ENCODE measurements around the gene AATK.
A peak's percentile ranks its signal among the peaks of the same experiment; 100 is the strongest.

The AATK gene

GRCh38 chr17:81127526-81128177, 38.4 kb downstream of the AATK start:
- no peak for DNase-seq (ENCODE audit: low read depth)

DNA sequence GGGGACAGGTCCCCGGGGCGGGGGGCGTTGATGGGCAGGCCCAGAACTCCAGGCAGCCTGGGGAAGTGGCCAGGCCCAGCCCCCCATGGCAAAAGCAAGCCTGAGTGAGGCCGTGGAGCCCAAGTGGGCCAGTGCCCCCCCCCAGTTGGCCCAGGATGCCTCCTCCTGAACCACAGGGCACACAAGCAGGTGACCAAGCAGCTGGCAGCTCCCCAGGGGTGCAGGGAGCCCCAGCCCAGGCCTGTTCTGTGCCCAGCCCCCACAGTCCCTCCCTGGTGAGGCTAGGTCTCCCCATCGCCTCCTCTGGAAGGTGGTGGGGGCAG, 38.9 kb downstream of the AATK start:
- no peak for DNase-seq (ENCODE audit: low read depth)

- no peak for DNase-seq (ENCODE audit: low read depth)
These were observed 39.5 kb downstream of the AATK start for GRCh38 chr17:81126281-81127132.

DNA sequence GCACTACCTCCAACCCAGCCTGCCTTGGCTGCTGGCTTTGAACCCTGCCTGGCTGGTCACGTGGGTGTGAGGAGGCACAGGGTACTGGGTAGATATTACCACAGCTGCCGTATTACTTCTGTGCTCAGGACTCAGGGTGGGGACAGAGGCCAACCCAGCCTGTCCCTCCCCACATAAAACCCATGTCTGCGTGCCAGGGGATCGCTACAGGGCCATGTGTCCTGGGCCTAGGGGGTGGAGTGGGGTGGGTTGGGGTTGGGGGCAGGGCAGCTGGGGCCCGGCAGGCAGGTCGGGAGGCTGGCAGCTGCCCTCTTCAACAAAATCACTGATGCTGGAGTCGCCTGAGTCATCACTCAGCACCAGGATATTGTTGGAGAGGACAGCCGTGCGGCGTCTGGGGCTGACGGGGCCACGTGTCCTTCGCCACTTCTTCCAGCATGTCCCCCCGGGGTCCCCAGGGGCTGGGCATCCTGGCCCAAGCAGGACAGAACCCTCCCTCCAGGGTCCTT, 40.4 kb downstream of the AATK start:
- no peak for DNase-seq (ENCODE audit: low read depth)

- DNase-seq (ENCODE audit: low read depth) = no peak
These were observed 41.6 kb downstream of the AATK start for GRCh38 chr17:81124377-81124776.

DNA sequence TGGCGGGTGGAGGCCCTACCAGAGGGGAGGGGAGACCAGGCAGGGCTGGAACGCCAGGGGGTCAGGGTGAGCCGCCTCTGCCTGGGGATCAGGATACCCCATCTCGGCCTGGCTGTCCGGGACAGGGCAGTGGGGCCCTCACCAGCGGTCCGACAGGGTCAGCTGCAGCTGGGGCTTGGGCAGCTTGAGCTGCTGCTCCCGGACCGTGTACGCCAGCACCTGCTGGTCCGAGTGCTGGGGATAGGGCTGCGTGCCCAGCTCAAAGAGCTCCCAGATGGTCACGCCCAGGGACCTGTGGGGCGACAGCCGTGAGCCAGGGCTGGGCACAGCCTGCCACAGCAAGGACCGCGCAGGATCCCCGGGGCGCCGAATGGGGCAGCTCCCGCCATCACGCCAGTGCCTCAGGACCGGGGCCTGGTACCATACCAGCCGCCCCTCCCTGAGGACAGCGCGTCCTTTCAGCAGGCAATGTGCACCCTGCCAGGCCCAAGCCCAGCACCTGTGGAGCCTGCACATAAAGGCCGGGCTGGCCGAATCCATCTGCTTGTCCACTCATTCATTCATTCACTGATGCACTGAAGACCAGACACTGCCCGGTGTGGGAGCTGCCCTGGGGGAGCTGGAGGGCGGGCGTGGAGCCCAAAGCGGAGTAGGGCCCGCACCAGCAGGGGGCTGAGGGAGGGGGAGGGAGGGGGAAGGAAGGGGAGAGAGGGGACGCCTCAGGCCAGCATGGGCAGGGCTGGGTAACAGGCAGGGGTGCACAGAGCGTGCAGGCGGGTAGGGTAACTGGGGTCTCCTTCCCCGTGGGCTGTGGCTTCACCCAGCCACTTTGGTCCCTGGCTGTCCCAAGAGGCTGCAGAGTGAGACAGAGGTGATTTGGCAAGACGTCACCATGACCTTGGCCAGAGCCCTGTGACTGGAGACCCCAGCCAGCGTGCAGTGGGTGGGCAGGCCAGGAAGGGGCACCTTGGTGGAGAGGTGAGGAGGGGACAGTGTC, 42.7 kb downstream of the AATK start:
- no peak for DNase-seq (ENCODE audit: low read depth)

DNA sequence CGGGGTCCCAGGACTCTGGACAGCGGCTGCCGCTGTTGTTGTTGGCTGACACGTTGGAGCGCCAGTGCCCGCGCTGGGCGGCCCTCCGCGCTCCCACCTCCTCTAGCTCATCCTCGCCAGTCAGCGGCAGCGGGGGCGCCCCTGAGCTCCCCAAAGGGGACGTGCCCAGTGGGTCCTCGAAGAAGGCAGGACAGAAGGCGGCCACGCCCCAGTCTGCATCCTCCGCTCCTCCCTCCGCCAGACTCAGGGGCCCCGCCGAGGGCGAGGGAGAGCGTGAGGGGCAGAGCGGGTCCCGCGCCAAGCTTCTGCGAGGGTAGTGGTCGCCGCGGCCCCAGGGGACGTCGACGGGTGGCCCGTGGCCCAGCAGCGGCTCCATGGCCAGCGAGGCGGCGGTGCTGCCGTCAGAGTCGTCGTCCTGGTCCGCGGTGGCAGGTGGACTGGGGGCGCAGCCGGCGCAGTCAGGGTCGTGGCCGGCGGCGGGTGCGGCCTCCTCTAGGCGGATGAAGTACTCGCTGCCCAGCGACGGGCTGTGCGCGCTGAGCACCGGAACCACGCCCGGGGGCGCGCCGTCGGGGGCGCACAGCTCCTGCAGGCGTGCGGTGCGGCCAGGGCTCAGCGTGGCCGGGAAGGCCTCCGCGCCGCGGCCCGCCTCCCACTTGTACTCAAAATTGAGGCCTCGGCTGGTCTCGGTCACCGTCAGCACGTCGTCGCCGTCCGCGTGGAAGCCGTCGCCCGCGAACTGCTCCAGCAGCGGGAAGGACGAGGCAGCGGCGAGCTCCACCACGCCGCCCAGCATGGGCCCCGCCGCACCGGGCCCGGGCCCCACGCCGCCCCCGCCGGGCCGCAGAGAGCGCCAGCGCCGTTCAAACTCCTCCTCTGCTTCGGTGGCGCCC, 43.9 kb downstream of the AATK start:
- DNase-seq (ENCODE audit: low read depth) = no peak

DNA sequence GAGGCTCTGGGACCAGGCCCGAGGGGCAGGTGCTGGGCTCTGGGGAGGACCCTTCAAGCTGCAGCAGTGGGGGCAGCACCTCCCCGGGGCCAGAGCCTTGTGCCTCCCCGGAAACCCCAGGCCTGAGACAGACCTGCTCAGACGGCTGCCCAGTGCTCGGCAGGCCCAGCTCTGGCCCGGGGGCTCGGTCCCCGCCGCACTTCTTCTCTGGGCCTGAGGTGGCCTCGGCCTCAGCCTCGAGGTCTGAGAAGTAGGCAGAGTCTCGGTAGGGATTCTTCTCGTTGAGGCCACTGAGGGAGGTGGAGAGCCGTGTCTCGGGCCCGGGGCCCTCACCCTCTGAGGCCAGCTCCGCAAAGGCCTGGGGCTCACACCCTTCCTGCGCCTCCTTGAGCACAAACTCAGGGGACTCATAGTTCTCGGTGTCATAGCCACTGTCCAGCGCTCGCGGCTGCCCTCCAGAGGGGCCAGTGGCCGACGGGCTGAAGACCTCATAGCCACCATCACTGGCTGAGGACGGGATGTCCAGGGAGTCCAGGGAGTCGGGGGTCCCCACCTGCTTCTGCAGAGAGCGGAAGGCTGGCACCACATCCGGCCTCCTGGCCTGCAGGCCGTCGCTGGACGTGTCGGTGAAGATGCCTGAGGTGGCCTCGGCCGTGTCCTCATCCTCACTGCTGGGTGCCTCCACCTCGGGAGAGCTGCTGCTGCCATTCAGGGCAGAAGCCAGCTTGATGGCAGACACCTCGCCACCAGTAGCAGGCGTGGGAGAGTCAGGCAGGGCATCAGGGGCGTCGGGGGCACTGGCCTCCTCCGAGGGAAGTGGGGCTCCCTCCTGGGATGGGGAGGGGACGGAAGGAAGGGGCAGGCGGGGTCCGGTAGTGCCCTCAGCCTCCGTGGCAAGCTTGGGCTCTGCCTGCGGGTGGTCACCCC, 45.1 kb downstream of the AATK start:
- no peak for DNase-seq (ENCODE audit: low read depth)

- DNase-seq (ENCODE audit: low read depth) = no peak
These were observed 45.9 kb downstream of the AATK start for GRCh38 chr17:81120149-81120484.

- peak; percentile 61 for DNase-seq (ENCODE audit: low read depth)
These were observed 46.5 kb downstream of the AATK start for GRCh38 chr17:81119223-81120148.

DNA sequence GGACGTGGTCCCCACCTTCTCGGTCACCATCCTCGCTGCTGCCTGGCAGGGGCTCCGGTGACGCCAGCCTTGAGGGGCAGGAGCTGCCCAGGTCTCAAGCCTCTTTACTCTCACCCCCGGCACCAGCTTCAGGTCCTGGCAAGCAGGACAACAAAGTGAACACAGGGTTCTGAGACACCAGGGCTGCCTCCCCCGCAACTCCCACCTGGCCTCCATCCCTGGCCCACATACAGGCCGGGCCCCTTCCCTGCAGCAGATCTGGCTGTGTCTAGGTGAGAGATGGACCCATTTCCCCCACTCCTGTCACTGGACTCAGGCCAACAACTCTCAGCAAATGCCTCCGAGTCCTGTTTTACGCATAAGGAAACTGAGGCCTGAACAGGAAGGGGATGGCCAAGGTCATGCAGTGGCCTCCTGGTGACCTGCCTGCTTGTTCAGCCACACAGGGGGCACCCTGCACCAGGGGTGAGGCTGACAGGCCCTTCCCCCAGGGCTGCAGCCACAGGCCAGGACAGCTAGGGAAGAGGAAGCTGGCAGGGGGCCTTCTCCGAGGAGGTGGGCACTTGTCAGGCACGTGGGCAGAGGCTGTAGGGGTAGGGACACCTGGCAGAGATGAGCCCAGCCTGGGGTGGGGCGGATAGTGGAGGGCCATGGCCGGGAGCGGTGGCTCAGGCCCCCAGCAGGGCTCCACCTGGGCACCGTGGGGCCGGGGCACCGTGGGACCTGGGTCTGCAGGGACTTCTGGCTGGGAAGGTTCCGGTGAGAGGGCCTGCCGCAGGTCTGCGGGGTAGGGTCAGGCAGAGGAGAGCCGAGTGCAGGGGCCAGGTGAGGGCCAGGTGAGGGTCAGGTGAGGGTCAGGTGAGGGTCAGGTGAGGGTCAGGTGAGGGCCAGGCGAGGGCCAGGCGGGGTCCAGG, 47.5 kb downstream of the AATK start:
- DNase-seq (ENCODE audit: low read depth) = no peak

- no peak for DNase-seq (ENCODE audit: low read depth)
These were observed 48.3 kb downstream of the AATK start for GRCh38 chr17:81117672-81118198.

DNA sequence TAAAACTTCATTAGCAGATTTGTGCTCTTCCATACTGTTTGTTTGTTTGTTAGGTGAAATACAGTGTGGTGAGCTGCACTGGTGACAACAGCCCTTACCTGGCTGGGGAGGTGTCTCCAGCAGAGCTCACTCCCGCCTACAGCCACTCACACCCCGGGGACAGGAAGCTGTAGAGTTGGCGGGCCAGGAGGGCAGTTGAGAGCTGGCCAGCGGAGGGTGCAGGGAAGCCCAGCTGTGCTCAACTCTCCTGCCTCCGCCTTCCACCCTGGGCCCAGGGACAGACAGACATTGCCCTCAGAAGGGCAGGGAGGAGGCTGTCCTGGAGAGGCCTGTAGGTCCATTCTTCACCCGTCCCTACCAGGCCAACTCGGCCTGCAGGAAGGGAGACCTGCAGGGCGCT, 49.3 kb downstream of the AATK start:
- DNase-seq (ENCODE audit: low read depth) = no peak

GRCh38 chr17:81115749-81116464, 50.1 kb downstream of the AATK start:
- DNase-seq (ENCODE audit: low read depth) = no peak

GRCh38 chr17:81115219-81115618, 50.8 kb downstream of the AATK start:
- no peak for DNase-seq (ENCODE audit: low read depth)

GRCh38 chr17:81114351-81115093, 51.5 kb downstream of the AATK start:
- DNase-seq (ENCODE audit: low read depth) = no peak
